ENCODE data around the gene TSKS. TPM values are rescaled to one million over a fixed set of nuclear protein-coding genes. Genes with fewer than 3 reads are reported as not detected.
A peak's percentile ranks its signal among the peaks of the same experiment; 100 is the strongest.
"Not testable (repeated sequence)": the region's sequence is repeated elsewhere in the genome, so short reads cannot be mapped to it uniquely, and the experiment has no call there.

TSKS gene
- total RNA-seq, 4 donors from 2014 or later: 0.32 to 12.7 (median 0.82) TPM; not detected in 1

DNA sequence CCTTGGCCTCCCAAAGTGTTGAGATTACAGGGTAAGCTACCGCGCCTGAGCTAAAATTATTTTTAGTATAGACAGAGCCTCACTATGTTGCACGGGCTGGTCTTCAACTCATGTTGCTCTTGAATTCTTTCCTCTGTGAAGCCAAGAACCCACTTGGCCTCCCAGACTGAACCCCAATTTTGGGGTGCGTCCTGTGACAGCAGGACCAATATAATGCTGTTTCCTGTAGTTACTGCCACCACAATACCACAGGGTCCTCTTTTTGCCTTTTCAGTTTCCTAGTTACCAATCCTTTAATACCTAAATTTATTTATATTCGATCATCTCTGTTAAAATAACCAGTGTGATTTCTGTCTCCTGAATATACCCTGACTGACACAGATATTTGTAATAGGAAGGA is 32.9 kb downstream of the TSKS start:
- no peaks in the 10 kb centered on the region for H3K9me3 ChIP-seq
- H3K4me1 ChIP-seq: no peaks in the 10 kb centered on the region
- no peak overlapping the region for H3K4me3 ChIP-seq
- no peaks in the 10 kb centered on the region for H3K27me3 ChIP-seq
- 56 to 72% methylated on average over 3 to 5 of the region's 5 CpGs for WGBS, 2 donors (ENCODE audit: low coverage in 1 of 2)
- intact Hi-C loops (cut with DNase I; ENCODE audit: low total_unique reads): no loop called here
- H3K36me3 ChIP-seq: no peaks in the 10 kb centered on the region
- no peak for DNase-seq
- no peak overlapping the region for H3K27ac ChIP-seq
- in situ Hi-C loops (cut with MboI; ENCODE audit: low pct_ligation_motif_present in 1 of 4, low pct_unique_long_range_greater_than_20kb in 1 of 4, low sequenced_read_pairs in 3 of 4): no loop called here
- TF ChIP-seq POLR2AphosphoS5 (IDR thresholded peaks at IDR 0.05) (no peak), CTCF (IDR thresholded peaks at IDR 0.05) (no peak), POLR2A (IDR thresholded peaks at IDR 0.05) (no peak)

- no peaks in the 10 kb centered on the region for H3K4me1 ChIP-seq
- H3K4me3 ChIP-seq: no peak overlapping the region
- H3K27ac ChIP-seq: peak overlapping the region in 2 of 4 donors; percentile 13 to 16
- in situ Hi-C loops (cut with MboI; ENCODE audit: low pct_ligation_motif_present in 1 of 4, low pct_unique_long_range_greater_than_20kb in 1 of 4, low sequenced_read_pairs in 3 of 4): no loop called here
- no peak for DNase-seq
- intact Hi-C loops (cut with DNase I; ENCODE audit: low total_unique reads): no loop called here
- 73 to 90% methylated on average over 8 to 23 of the region's 23 CpGs for WGBS, 2 donors (ENCODE audit: low coverage in 1 of 2)
- no peaks in the 10 kb centered on the region for H3K27me3 ChIP-seq
- TF ChIP-seq EP300 (IDR thresholded peaks at IDR 0.05; ENCODE audit: low read depth) (no peak), CTCF (IDR thresholded peaks at IDR 0.05) (no peak)
- H3K36me3 ChIP-seq: no peaks in the 10 kb centered on the region
- no peaks in the 10 kb centered on the region for H3K9me3 ChIP-seq
Observed at GRCh38 chr19:49727217-49728030, 35.7 kb downstream of the TSKS start.

DNA sequence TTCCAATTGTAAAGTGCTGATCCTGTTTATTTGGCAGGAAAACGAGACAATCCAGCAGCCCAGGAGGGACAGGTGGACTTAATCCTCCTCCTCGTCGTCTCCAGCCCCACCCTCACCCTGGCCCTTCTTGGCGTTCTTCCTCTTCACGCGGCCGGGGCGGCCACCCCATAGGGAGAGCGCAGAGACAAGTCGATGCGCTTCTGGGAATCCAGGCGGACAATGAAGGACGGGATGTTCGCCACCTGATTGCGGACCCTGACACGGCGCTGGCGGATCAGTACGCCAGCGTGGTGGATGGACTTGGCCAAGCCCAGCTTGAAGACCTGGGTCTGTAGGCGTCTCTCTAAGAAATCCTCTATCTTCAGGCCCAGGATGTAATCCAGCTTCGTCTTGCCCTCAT is 43.7 kb downstream of the TSKS start:
- H3K9me3 ChIP-seq; H3K27ac ChIP-seq; intact Hi-C loops (cut with DNase I; ENCODE audit: low total_unique reads); in situ Hi-C loops (cut with MboI; ENCODE audit: low pct_ligation_motif_present in 1 of 4, low pct_unique_long_range_greater_than_20kb in 1 of 4, low sequenced_read_pairs in 3 of 4); H3K36me3 ChIP-seq; DNase-seq; H3K4me1 ChIP-seq; H3K4me3 ChIP-seq; H3K27me3 ChIP-seq: not testable (repeated sequence)
- 77% methylated on average over 22 of the region's 22 CpGs; no CpG with 5 or more reads in 1 of the 2 donors for whole genome bisulfite sequencing, 2 donors (ENCODE audit: low coverage in 1 of 2)

DNA sequence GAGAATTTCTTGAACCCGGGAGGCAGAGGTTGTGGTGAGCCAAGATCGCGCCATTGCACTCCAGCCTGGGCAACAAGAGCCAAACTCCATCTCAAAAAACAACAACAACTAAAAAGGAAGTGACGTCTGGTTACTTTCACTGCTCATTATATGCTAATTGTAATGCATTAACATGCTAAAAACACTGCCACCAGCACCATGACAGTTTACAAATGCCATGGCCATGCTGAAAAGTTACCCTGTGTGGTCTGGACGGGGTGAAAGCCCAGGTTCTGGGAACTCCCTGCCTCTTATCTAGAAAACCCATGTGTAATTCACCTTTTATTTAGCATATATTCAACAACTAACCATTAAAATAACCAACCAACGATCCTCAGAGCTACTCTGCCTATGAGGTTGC is 44.1 kb downstream of the TSKS start:
- Histone ChIP-seq H3K27ac (no peak overlapping the region), H3K9me3 (no peaks in the 10 kb centered on the region), H3K4me1 (no peaks in the 10 kb centered on the region), H3K27me3 (no peaks in the 10 kb centered on the region), H3K4me3 (no peak overlapping the region), H3K36me3 (no peaks in the 10 kb centered on the region)
- WGBS, 2 donors (ENCODE audit: low coverage in 1 of 2): 55 to 69% methylated on average over 2 to 6 of the region's 6 CpGs
- TF ChIP-seq POLR2AphosphoS5 (IDR thresholded peaks at IDR 0.05) (no peak), CTCF (IDR thresholded peaks at IDR 0.05) (no peak), EP300 (IDR thresholded peaks at IDR 0.05; ENCODE audit: low read depth) (no peak), POLR2A (IDR thresholded peaks at IDR 0.05) (no peak)
- no peak for DNase-seq
- in situ Hi-C loops (cut with MboI; ENCODE audit: low pct_ligation_motif_present in 1 of 4, low pct_unique_long_range_greater_than_20kb in 1 of 4, low sequenced_read_pairs in 3 of 4): no loop called here
- intact Hi-C loops (cut with DNase I; ENCODE audit: low total_unique reads): no loop called here

- Histone ChIP-seq H3K9me3 (no peaks in the 10 kb centered on the region), H3K4me1 (no peaks in the 10 kb centered on the region), H3K27me3 (no peaks in the 10 kb centered on the region), H3K4me3 (no peak overlapping the region), H3K27ac (no peak overlapping the region), H3K36me3 (no peaks in the 10 kb centered on the region)
- WGBS, 2 donors (ENCODE audit: low coverage in 1 of 2): 80 to 83% methylated on average over 1 to 8 of the region's 8 CpGs
- intact Hi-C loops (cut with DNase I; ENCODE audit: low total_unique reads): no loop called here
- TF ChIP-seq POLR2A (IDR thresholded peaks at IDR 0.05): no peak
- TF ChIP-seq POLR2AphosphoS5 (IDR thresholded peaks at IDR 0.05): no peak
- TF ChIP-seq EP300 (IDR thresholded peaks at IDR 0.05; ENCODE audit: low read depth): no peak
- TF ChIP-seq CTCF (IDR thresholded peaks at IDR 0.05): no peak
- DNase-seq: no peak
- in situ Hi-C loops (cut with MboI; ENCODE audit: low pct_ligation_motif_present in 1 of 4, low pct_unique_long_range_greater_than_20kb in 1 of 4, low sequenced_read_pairs in 3 of 4): no loop called here
Observed at GRCh38 chr19:49718511-49718910, 44.6 kb downstream of the TSKS start.
